Right lobe of liver (tissue), 4 donors: ENCODE data around the gene GSN.

Experiments
- CTCF ChIP-seq, 4 donors: fragments of 200-600 bp in 3 of 4; fragments of 450-650 bp in 1 of 4; IDR thresholded peaks; one replicate each; pipeline versions ENCODE4 v1.5.1 to v1.8.0; 2016 to 2022; ENCODE audit warnings: antibody characterized with exemption in 4 of 4, mild to moderate bottlenecking in 2 of 4
- POLR2A ChIP-seq: fragments of 450-650 bp; IDR thresholded peaks from one replicate; pipeline ENCODE4 v1.6.1; 2017; ENCODE audit warnings: antibody characterized with exemption, mild to moderate bottlenecking
- donor health status: DM: no; HTN: no; CAD: no.
- donor health status: DM: no; HTN: no; CAD: no.
- donor health status: DM: no; HTN: yes; CAD: no.

DNA sequence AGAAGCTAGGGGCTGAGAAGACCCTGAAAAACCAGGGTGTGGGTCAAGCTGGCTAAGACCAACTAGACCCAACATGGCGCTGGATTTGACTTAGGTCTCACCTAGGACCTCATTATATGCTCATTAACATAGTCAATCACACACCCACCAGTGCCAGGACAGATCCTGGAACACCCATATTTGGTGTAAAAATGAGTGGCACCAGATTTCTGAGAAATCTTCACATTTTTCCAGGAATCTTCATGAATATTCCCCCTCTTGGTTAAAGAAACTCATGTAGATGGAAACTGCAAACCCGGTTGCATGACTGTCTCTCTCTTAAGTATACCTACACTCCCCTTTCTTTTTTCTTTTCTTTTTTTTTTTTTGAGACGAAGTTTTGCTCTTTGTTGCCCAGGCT, 48.4 kb upstream of the GSN start:
- TF ChIP-seq CTCF (IDR thresholded peaks at IDR 0.05) (no peak), POLR2A (no peak)
